Measurements from ENCODE around the gene DNAJC4.

The DNAJC4 gene

GRCh38 chr11:64262271-64263002 is 32.1 kb downstream of the DNAJC4 start:
- DNase-seq (ENCODE audit: low spot score), result no peak
- TF ChIP-seq CTCF (IDR thresholded peaks at IDR 0.05; ENCODE audit: extremely low read depth, insufficient read depth, missing control alignments), result no peak
- in situ Hi-C loops (cut with MboI; ENCODE audit: low pct_unique_long_range_greater_than_20kb, low sequenced_read_pairs, unreplicated experiment), result no loop called here

GRCh38 chr11:64263021-64263946 is 32.9 kb downstream of the DNAJC4 start:
- TF ChIP-seq CTCF (IDR thresholded peaks at IDR 0.05; ENCODE audit: extremely low read depth, insufficient read depth, missing control alignments), result no peak
- in situ Hi-C loops (cut with MboI; ENCODE audit: low pct_unique_long_range_greater_than_20kb, low sequenced_read_pairs, unreplicated experiment), result no loop called here
- DNase-seq (ENCODE audit: low spot score), result no peak

GRCh38 chr11:64263947-64264317 is 33.6 kb downstream of the DNAJC4 start:
- no peak for TF ChIP-seq CTCF (IDR thresholded peaks at IDR 0.05; ENCODE audit: extremely low read depth, insufficient read depth, missing control alignments)
- no peak for DNase-seq (ENCODE audit: low spot score)
- in situ Hi-C loops (cut with MboI; ENCODE audit: low pct_unique_long_range_greater_than_20kb, low sequenced_read_pairs, unreplicated experiment), result no loop called here

- no peak for DNase-seq (ENCODE audit: low spot score)
- TF ChIP-seq CTCF (IDR thresholded peaks at IDR 0.05; ENCODE audit: extremely low read depth, insufficient read depth, missing control alignments), result no peak
- in situ Hi-C loops (cut with MboI; ENCODE audit: low pct_unique_long_range_greater_than_20kb, low sequenced_read_pairs, unreplicated experiment), result no loop called here
These were observed 34.1 kb downstream of the DNAJC4 start for GRCh38 chr11:64264371-64264852.

- in situ Hi-C loops (cut with MboI; ENCODE audit: low pct_unique_long_range_greater_than_20kb, low sequenced_read_pairs, unreplicated experiment), result no loop called here
- TF ChIP-seq CTCF (IDR thresholded peaks at IDR 0.05; ENCODE audit: extremely low read depth, insufficient read depth, missing control alignments), result no peak
These were observed 35.1 kb downstream of the DNAJC4 start for GRCh38 chr11:64265176-64266160.

GRCh38 chr11:64266339-64266738 is 36.0 kb downstream of the DNAJC4 start:
- in situ Hi-C loops (cut with MboI; ENCODE audit: low pct_unique_long_range_greater_than_20kb, low sequenced_read_pairs, unreplicated experiment), result no loop called here
- no peak for DNase-seq (ENCODE audit: low spot score)
- TF ChIP-seq CTCF (IDR thresholded peaks at IDR 0.05; ENCODE audit: extremely low read depth, insufficient read depth, missing control alignments), result no peak

More at GRCh38 chr11:64265176-64266160, 35.1 kb downstream of the DNAJC4 start:
- DNase-seq (ENCODE audit: low spot score), result no peak
